Cortex of kidney (tissue), 1 donor: ENCODE data around the gene TTC28.

ENCODE experiments used
- DNase-seq: peaks from one replicate; lab custom pipeline; 2025; lab: John Stamatoyannopoulos, UW

TTC28 gene

GRCh38 chr22:28269277-28269676, 410.4 kb downstream of the TTC28 start:
- no peak for DNase-seq

- DNase-seq = no peak
Measured at GRCh38 chr22:28268850-28269249, 410.8 kb downstream of the TTC28 start.

GRCh38 chr22:28268171-28268570, 411.5 kb downstream of the TTC28 start:
- no peak for DNase-seq

- DNase-seq = no peak
Measured at GRCh38 chr22:28260619-28261018, 419.0 kb downstream of the TTC28 start.

- DNase-seq = no peak
Measured at GRCh38 chr22:28259774-28260312, 419.8 kb downstream of the TTC28 start.

- DNase-seq = no peak
Measured at GRCh38 chr22:28254396-28254795, 425.2 kb downstream of the TTC28 start.

GRCh38 chr22:28252539-28252938, 427.1 kb downstream of the TTC28 start:
- DNase-seq = no peak

GRCh38 chr22:28250036-28250695, 429.5 kb downstream of the TTC28 start:
- DNase-seq = no peak

- no peak for DNase-seq
Measured at GRCh38 chr22:28249402-28249801, 430.2 kb downstream of the TTC28 start.

GRCh38 chr22:28247667-28248363, 431.8 kb downstream of the TTC28 start:
- DNase-seq = no peak

GRCh38 chr22:28247136-28247535, 432.5 kb downstream of the TTC28 start:
- no peak for DNase-seq

- DNase-seq = no peak
Measured at GRCh38 chr22:28246397-28246796, 433.2 kb downstream of the TTC28 start.

- no peak for DNase-seq
Measured at GRCh38 chr22:28245579-28246224, 433.9 kb downstream of the TTC28 start.

- no peak for DNase-seq
Measured at GRCh38 chr22:28244757-28245156, 434.9 kb downstream of the TTC28 start.

- no peak for DNase-seq
Measured at GRCh38 chr22:28243539-28243938, 436.1 kb downstream of the TTC28 start.

- DNase-seq = no peak
Measured at GRCh38 chr22:28241656-28242290, 437.9 kb downstream of the TTC28 start.

GRCh38 chr22:28239941-28240340, 439.7 kb downstream of the TTC28 start:
- DNase-seq = no peak

GRCh38 chr22:28237783-28238182, 441.9 kb downstream of the TTC28 start:
- DNase-seq = no peak

GRCh38 chr22:28237112-28237511, 442.5 kb downstream of the TTC28 start:
- DNase-seq = no peak

GRCh38 chr22:28232204-28232603, 447.4 kb downstream of the TTC28 start:
- no peak for DNase-seq

- DNase-seq = no peak
Measured at GRCh38 chr22:28231441-28231840, 448.2 kb downstream of the TTC28 start.

- DNase-seq = no peak
Measured at GRCh38 chr22:28230671-28231070, 449.0 kb downstream of the TTC28 start.
